ENCODE measurements around the gene ADAP1.

ADAP1 gene

DNA sequence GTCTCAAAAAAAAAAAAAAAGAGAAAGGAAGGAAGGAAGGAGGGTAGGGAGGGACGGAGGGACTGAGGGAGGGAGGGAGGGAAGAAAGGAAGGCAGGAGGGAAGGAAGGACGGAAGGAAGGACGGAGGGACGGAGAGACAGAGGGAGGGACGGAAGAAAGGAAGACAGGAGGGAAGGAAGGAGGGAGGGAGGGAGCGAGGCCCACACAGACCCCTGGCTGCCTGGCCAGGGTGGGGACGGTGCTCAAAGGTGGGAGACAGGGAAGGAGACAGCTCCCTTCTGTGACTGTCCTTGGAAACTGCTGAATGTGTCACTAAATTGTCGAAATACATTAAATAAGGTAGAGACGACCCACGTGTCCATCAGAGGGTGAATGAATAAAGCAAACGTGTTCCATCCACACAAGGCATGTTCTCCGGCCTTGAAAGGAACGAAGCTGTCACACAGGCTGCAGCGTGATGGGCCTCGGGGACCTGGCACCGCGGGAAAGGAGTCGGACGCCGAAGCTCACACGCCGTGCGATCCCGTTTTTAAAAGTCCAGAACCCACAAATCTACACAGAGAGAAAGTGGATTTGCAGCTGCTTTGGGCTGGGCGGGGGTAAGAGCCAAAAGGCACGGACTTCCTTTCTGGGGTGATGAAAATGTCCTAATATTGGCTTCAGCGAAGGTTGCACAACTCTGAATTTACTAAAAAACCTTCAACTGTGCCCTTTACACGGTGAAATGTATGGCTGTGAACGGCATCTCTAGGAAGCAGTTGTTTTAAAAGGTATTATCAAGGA lies 23.3 kb downstream of the ADAP1 start:
- H3K9ac ChIP-seq, result no peak overlapping the region
- no peak overlapping the region for H3K4me3 ChIP-seq (ENCODE audit: low read depth, low read length)
- H3K4me2 ChIP-seq (ENCODE audit: low read length), result no peak overlapping the region

DNA sequence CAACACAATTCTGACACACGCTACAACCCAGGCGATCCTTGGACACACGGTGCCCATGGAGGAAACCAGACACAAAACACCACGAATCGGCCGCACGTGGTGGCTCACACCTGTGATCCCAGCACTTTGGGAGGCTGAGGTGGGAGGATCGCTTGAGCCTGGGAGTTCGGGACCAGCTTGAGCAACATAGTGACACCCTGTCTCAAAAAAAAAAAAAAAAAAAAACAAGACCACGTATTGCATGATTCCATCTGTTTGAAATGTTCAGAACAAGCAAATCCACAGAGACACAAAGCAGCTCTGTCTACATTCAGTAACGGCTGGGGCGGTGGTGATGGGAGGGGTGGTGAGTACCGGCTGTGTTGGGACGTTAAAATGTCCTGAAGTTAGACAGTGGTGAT lies 25.2 kb downstream of the ADAP1 start:
- H3K36me3 ChIP-seq (ENCODE audit: control insufficient read depth, insufficient read depth, low read length), result no peaks in the 10 kb centered on the region
- no peaks in the 10 kb centered on the region for H3K4me1 ChIP-seq
- no peaks in the 10 kb centered on the region for H3K9me3 ChIP-seq (ENCODE audit: control insufficient read depth, low read length)
- no peaks in the 10 kb centered on the region for H3K27me3 ChIP-seq (ENCODE audit: control insufficient read depth, insufficient read depth, low read length)
- no peak overlapping the region for H2AFZ ChIP-seq
- H3K27ac ChIP-seq, result no peak overlapping the region
- H3K9ac ChIP-seq, result no peak overlapping the region
- H3K79me2 ChIP-seq, result peaks cover 2% of the 10 kb centered on the region
- H3K4me2 ChIP-seq (ENCODE audit: low read length), result no peak overlapping the region
- no peak overlapping the region for H3K4me3 ChIP-seq (ENCODE audit: low read depth, low read length)
- TF ChIP-seq, protein P1, sequence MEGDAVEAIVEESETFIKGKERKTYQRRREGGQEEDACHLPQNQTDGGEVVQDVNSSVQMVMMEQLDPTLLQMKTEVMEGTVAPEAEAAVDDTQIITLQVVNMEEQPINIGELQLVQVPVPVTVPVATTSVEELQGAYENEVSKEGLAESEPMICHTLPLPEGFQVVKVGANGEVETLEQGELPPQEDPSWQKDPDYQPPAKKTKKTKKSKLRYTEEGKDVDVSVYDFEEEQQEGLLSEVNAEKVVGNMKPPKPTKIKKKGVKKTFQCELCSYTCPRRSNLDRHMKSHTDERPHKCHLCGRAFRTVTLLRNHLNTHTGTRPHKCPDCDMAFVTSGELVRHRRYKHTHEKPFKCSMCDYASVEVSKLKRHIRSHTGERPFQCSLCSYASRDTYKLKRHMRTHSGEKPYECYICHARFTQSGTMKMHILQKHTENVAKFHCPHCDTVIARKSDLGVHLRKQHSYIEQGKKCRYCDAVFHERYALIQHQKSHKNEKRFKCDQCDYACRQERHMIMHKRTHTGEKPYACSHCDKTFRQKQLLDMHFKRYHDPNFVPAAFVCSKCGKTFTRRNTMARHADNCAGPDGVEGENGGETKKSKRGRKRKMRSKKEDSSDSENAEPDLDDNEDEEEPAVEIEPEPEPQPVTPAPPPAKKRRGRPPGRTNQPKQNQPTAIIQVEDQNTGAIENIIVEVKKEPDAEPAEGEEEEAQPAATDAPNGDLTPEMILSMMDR (IDR thresholded peaks at IDR 0.05), result no peak

More for the DNA sequence above, 23.3 kb downstream of the ADAP1 start:
- no peaks in the 10 kb centered on the region for H3K4me1 ChIP-seq
- H3K27ac ChIP-seq, result no peak overlapping the region
- H3K79me2 ChIP-seq, result peaks cover 2% of the 10 kb centered on the region
- no peaks in the 10 kb centered on the region for H3K27me3 ChIP-seq (ENCODE audit: control insufficient read depth, insufficient read depth, low read length)
- TF ChIP-seq, protein P1 (IDR thresholded peaks at IDR 0.05), result no peak
- H2AFZ ChIP-seq, result no peak overlapping the region
- no peaks in the 10 kb centered on the region for H3K9me3 ChIP-seq (ENCODE audit: control insufficient read depth, low read length)
- H3K36me3 ChIP-seq (ENCODE audit: control insufficient read depth, insufficient read depth, low read length), result no peaks in the 10 kb centered on the region

DNA sequence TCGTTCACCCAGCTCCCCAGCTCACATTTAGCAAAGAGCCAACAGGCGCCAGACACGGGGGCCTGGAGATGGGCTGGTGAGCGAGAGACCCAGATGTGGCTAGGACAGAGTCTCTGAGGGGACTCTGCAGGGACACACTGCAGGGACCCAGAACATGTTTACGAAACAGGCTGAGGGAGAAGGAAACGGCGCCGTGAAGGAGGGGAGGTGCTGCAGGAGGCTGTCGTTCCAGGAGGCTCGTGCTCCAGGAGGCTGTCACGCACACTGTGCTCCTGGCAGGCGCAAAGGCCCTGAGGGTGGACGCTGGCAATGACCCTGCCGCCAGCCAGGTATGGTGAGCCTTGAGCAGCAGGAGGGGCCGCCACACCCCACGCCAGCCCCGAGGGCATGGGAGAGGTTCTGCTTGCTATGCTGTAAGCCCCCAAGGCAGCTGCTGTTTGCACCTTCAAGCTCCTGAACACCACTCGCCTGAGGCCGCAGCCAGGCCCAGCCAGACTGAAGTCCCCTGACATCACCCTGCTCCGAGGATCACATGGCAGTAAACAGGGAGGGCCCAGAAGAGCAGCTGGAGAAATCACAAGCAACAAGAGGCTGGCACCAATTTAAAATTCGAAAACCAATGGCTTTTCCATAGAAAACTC lies 27.3 kb downstream of the ADAP1 start:
- Histone ChIP-seq H2AFZ (no peak overlapping the region), H3K79me2 (peaks cover 2% of the 10 kb centered on the region), H3K36me3 (ENCODE audit: control insufficient read depth, insufficient read depth, low read length) (no peaks in the 10 kb centered on the region), H3K9ac (no peak overlapping the region), H3K4me1 (no peaks in the 10 kb centered on the region), H3K4me3 (ENCODE audit: low read depth, low read length) (no peak overlapping the region), H3K9me3 (ENCODE audit: control insufficient read depth, low read length) (no peaks in the 10 kb centered on the region), H3K27me3 (ENCODE audit: control insufficient read depth, insufficient read depth, low read length) (no peaks in the 10 kb centered on the region), H3K4me2 (ENCODE audit: low read length) (no peak overlapping the region), H3K27ac (no peak overlapping the region)
- TF ChIP-seq, protein P1 (IDR thresholded peaks at IDR 0.05), result no peak

DNA sequence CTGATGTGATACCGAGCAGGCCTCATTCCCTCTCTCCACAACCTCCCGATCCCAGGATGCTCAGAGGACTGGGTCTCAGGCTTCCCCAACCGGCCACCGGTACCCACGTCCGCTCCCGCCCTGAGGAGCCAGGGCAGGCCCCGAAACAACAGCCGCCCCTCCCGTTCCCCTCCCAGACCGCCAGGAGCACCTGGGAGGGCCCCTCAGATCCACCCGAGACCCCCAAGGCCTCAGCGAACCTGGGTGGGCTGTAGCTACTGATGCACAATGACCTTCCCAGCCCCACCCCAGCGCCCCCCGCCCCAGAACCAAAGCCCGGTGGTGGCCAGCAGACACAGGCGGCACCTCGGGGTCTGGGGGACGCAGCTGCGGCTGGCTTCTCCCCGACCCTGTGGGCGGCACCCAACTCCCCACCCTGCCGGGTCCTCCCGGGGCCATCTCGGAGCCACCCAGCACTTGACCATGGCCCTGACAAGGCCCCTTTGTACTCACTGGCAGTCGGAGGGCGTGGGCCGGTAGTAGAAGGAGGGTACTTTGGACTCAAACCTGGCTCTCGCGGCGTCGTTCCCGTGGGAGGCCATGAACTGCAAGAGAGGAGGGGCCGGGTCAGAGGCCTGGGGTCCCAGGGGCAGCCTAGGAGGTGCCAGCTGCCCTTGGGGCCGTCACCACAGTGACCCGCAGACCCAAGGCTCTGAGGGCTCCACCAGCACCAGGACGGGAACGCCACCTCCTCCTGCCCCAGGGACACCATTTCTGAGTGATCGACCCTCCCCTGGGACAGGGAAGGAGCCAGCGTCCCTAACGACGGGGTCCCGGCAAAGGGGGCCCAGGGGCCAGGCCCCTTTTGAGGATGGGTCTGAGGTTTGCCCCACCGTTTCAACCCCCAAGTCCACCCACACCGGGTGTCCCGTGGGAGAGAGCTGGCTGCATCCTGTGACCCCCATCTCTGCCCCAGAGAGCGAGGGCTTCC lies 28.1 kb downstream of the ADAP1 start:
- Histone ChIP-seq H3K9me3 (ENCODE audit: control insufficient read depth, low read length) (no peaks in the 10 kb centered on the region), H3K36me3 (ENCODE audit: control insufficient read depth, insufficient read depth, low read length) (no peaks in the 10 kb centered on the region), H3K9ac (no peak overlapping the region), H3K79me2 (peaks cover 2% of the 10 kb centered on the region), H3K4me1 (no peaks in the 10 kb centered on the region), H3K27ac (no peak overlapping the region), H2AFZ (no peak overlapping the region), H3K4me3 (ENCODE audit: low read depth, low read length) (no peak overlapping the region), H3K4me2 (ENCODE audit: low read length) (no peak overlapping the region), H3K27me3 (ENCODE audit: control insufficient read depth, insufficient read depth, low read length) (no peaks in the 10 kb centered on the region)
- TF ChIP-seq, protein P1 (IDR thresholded peaks at IDR 0.05), result no peak

Measured in parathyroid adenoma (tissue), 2 donors.